NCI-H2171 treated with DMSO at 0.1 percent for 48 hours (cell line): ENCODE measurements around the gene CCN2.
"Not testable (repeated sequence)": the region's sequence is repeated elsewhere in the genome, so short reads cannot be mapped to it uniquely, and the experiment has no call there.

Experiments
- DNase-seq: peaks from one replicate; lab custom pipeline; 2025; lab: John Stamatoyannopoulos, UW

The CCN2 gene

DNA sequence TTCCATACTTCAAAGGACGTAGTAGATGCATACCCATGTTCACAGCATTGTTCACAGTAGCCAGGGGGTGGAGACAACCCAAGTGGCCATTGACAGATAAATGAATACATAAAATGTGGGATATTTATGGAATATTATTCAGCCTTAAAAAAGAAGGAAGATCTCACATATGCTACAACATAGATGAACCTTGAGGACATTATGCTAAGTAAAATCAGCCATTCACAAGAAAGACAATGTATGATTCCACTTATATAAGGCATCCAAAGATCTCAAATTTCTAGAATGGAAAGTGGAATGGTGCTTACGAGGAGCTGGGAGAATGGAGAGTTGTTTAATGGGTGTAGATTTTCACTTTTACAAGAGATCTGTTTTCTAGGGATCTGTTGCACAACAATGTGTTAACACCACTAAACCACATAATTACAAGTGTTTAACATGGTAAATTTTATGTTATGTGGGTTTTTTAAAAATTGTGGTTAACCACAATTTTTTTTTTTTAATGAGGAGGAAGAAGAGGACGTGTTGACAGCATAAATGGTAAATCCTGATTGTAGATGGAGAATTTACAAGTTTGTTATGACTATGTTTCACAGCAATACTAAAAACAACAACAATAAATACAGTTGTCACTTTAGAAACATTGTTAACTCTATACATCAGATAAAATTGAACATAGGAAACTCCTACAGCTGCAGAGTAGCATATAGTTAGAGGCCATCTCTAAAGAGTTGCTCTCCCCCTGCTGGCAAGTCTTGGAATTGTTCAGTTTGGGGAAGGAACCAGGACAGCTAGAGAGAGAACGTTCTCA, 41.6 kb downstream of the CCN2 start:
- DNase-seq: peak; percentile 25

DNA sequence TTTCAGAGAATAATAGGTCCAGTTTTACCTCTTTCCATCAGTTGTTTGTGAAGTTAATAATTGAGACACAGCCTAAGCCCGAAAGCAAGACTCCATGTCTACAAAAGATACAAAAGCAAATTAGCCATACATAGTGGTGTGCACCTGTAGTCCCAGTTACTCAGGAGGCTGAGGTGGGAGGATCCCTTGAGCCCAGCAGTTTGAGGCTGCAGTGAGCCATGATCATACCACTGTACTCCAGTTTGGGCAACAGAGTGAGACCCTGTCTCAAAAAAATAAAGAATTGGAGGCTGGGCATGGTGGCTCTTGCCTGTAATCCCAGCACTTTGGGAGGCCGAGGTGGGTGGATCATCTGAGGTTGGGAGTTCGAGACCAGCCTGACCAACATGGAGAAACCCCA, 42.4 kb downstream of the CCN2 start:
- not testable (repeated sequence) for DNase-seq

DNA sequence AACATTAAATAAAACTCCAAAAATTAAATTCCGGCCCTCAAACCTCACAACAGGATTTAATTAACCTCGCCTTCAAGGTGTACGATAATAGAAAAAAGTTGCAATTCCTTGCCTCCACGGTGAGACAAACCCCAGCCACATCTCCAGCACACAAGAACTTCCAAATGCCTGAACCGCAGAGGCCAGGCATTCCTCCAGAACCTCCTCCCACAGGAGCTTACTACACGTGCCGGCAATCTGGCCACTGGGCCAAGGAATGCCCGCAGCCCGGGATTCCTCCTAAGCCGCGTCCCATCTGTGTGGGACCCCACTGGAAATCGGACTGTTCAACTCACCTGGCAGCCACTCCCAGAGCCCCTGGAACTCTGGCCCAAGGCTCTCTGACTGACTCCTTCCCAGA, 47.4 kb downstream of the CCN2 start:
- not testable (repeated sequence) for DNase-seq

DNA sequence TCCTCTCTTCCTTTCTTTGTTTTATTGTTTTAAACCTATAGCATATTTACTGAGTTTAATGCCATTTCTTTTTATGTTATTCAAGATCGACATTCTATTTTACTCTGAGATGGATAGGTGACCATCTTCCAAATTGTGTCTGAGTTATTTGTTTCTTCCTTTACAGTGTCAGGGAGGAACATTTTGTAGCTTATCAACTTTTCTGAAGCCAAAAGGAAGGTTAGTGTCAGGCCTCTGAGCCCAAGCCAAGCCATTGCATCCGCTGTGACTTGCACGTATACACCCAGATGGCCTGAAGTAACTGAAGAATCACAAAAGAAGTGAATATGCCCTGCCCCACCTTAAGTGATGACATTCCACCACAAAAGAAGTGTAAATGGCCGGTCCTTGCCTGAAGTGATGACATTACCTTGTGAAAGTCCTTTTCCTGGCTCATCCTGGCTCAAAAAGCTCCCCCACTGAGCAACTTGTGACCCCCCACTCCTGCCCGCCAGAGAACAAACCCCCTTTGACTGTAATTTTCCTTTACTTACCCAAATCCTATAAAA, 49.8 kb downstream of the CCN2 start:
- DNase-seq: not testable (repeated sequence)

DNA sequence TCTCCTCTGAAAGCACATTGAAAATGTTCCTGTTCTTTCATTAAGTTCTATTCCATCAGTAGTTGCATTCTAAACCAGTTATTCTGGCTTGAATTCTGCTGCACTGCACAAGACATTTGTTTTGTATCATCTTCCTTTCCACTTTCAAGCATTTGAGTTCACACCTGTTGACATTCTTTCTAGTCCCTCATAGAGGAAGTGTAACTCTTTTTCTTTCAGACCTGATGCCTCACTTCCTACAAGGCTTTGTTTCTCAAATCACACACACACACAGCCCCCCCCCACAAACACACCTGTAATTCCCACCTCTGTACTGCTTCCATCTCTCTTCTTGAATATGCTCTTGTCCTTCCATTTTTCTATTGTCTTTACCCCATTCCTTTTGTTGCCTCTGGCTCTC, 50.9 kb downstream of the CCN2 start:
- no peak for DNase-seq

DNA sequence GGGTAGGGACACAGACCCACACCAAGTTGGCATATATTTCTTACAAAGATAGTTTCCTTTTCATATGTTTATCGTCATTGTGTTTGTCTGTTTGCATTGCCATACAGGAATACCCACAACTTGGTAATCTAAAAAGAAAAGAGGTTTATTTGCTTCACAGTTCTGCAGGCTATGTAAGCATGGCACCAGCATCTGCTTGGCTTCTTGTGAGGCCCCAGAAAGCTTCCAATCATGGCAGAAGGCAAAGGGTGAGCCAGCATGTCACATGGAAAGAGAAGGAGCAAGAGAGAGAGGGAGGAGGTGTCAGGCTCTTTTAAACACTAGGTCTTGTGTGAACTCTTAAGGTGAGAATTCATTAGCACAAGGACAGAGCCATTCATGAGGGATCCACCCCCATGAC, 52.5 kb downstream of the CCN2 start:
- DNase-seq: no peak
